ENCODE results near the gene EXPH5. TPM values are rescaled to one million over a fixed set of nuclear protein-coding genes. Genes with fewer than 3 reads are reported as not detected.
"Not testable (repeated sequence)": the region's sequence is repeated elsewhere in the genome, so short reads cannot be mapped to it uniquely, and the experiment has no call there.

The EXPH5 gene
- total RNA-seq, 1 experiment from 2014 or later, result 18.1 TPM

DNA sequence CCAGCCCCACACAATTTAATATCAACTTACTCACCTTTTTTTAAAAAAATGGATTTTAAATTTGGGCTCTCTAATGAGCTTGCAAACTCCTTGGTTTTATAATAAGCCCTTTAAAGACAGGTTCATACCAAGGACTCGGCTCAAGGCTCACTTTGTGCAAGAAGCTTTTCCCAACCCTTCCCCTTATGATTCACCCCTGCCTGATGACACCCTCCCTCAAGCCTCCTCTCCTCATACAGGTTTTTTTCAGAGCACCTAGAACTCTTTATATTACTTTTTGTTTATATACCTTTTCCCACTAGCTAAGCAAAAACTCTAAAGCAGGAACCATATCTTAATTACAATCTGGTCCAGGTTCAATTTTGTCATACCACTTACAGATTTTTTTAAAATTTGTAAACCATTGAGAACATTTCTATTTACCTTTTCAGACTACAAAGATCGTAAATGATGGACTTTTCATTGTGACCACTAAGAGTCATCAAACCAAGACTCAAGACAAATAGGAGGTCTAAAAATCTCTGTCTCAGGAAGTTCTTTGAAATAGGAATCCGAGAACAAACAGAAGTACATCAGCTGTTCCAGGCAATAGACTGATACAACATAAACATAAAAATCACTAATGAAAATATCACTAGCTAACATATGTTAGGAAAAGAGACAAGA, 13.1 kb upstream of the EXPH5 start:
- POLR2A ChIA-PET, result no interaction called here
- CTCF ChIA-PET, result no interaction called here

DNA sequence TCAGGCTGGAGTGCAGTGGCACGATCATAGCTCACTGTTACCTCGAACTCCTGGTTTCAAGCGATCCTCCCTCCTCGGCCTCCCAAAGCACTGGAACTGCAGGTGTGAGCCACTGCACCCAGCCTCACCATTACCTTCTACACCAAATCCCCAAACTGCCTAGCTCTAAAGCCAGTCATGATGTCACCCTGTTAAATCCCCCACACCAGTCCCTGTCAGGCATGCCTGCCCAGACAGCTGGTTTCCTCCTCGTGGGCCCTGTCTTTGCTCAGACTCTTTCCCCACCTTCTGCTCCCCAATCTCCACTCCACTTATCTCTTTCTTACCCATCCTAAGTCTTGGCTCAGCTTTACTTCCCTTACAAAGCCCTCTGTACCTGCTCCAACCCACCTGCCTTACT, 12.5 kb upstream of the EXPH5 start:
- Histone ChIP-seq H3K27me3 (replicated peaks; ENCODE audit: control insufficient read depth, insufficient read depth, low read length) (no peaks in the 10 kb centered on the region), H3K9me3 (no peaks in the 10 kb centered on the region), H3K36me3 (ENCODE audit: control insufficient read depth, insufficient read depth, low read length) (no peaks in the 10 kb centered on the region), H3K4me1 (peaks cover 15% of the 10 kb centered on the region; the same call in 1 of the 2 replicates), H3K4me3 (ENCODE audit: low read depth, low read length) (no peak overlapping the region)
- Mint-ChIP-seq H3K4me3 (ENCODE audit: unreplicated experiment) (no peak overlapping the region), H3K27me3 (ENCODE audit: insufficient read depth, unreplicated experiment) (no peaks in the 10 kb centered on the region), H3K9me3 (ENCODE audit: unreplicated experiment) (no peaks in the 10 kb centered on the region), H3K36me3 (ENCODE audit: insufficient read depth, unreplicated experiment) (no peaks in the 10 kb centered on the region), H3K4me1 (ENCODE audit: low read depth, unreplicated experiment) (peaks cover 25% of the 10 kb centered on the region), H3K27ac (ENCODE audit: unreplicated experiment) (peak overlapping the region; percentile 19)
- no peak for DNase-seq
- ChIA-PET POLR2A (no interaction called here), CTCF (no interaction called here)
- intact Hi-C loops (cut with micrococcal nuclease; ENCODE audit: unreplicated experiment), result no loop called here
- TF ChIP-seq, protein P1, sequence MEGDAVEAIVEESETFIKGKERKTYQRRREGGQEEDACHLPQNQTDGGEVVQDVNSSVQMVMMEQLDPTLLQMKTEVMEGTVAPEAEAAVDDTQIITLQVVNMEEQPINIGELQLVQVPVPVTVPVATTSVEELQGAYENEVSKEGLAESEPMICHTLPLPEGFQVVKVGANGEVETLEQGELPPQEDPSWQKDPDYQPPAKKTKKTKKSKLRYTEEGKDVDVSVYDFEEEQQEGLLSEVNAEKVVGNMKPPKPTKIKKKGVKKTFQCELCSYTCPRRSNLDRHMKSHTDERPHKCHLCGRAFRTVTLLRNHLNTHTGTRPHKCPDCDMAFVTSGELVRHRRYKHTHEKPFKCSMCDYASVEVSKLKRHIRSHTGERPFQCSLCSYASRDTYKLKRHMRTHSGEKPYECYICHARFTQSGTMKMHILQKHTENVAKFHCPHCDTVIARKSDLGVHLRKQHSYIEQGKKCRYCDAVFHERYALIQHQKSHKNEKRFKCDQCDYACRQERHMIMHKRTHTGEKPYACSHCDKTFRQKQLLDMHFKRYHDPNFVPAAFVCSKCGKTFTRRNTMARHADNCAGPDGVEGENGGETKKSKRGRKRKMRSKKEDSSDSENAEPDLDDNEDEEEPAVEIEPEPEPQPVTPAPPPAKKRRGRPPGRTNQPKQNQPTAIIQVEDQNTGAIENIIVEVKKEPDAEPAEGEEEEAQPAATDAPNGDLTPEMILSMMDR (IDR thresholded peaks at IDR 0.05; ENCODE audit: insufficient read depth in 1 of 2, low read depth in 1 of 2, low read length in 1 of 2, severe bottlenecking in 1 of 2, unreplicated experiment in 1 of 2), result no peak
- no TSS peak for BruUV-seq (replicated peaks)

More for the DNA sequence above, 13.1 kb upstream of the EXPH5 start:
- Mint-ChIP-seq H3K36me3 (ENCODE audit: insufficient read depth, unreplicated experiment) (no peaks in the 10 kb centered on the region), H3K4me1 (ENCODE audit: low read depth, unreplicated experiment) (peaks cover 25% of the 10 kb centered on the region), H3K9me3 (ENCODE audit: unreplicated experiment) (no peaks in the 10 kb centered on the region), H3K27ac (ENCODE audit: unreplicated experiment) (peak overlapping the region; percentile 19), H3K27me3 (ENCODE audit: insufficient read depth, unreplicated experiment) (no peaks in the 10 kb centered on the region), H3K4me3 (ENCODE audit: unreplicated experiment) (no peak overlapping the region)
- Histone ChIP-seq H3K36me3 (ENCODE audit: control insufficient read depth, insufficient read depth, low read length) (no peaks in the 10 kb centered on the region), H3K9me3 (no peaks in the 10 kb centered on the region), H3K4me1 (peaks cover 15% of the 10 kb centered on the region; the same call in 1 of the 2 replicates), H3K27me3 (replicated peaks; ENCODE audit: control insufficient read depth, insufficient read depth, low read length) (no peaks in the 10 kb centered on the region), H3K4me3 (ENCODE audit: low read depth, low read length) (no peak overlapping the region)
- TF ChIP-seq, protein P1 (IDR thresholded peaks at IDR 0.05; ENCODE audit: insufficient read depth in 1 of 2, low read depth in 1 of 2, low read length in 1 of 2, severe bottlenecking in 1 of 2, unreplicated experiment in 1 of 2), result no peak
- DNase-seq, result no peak
- intact Hi-C loops (cut with micrococcal nuclease; ENCODE audit: unreplicated experiment), result no loop called here
- BruUV-seq (replicated peaks), result no TSS peak

DNA sequence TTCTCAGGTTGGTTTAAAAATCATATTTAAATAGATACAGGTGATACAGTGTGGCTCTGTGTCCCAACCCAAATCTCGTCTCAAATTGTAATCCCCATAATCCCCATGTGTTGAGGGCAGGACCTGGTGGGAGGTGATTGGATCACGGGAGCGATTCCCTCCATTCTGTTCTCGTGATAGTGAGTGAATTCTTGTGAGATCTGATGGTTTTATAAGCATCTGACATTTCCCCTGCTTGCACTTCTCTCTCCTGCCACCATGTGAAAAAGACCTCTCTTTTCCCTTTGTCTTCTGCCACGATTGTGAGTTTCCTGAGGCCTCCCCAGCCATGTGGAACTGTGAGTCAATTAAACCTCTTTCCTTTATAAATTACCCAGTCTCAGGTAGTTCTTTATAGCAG, 9.2 kb upstream of the EXPH5 start:
- H3K4me3 Mint-ChIP-seq (ENCODE audit: unreplicated experiment); CTCF ChIA-PET; H3K27ac Mint-ChIP-seq (ENCODE audit: unreplicated experiment); BruUV-seq (replicated peaks); H3K36me3 Mint-ChIP-seq (ENCODE audit: insufficient read depth, unreplicated experiment); DNase-seq; H3K27me3 Mint-ChIP-seq (ENCODE audit: insufficient read depth, unreplicated experiment); H3K27me3 ChIP-seq (replicated peaks; ENCODE audit: control insufficient read depth, insufficient read depth, low read length); intact Hi-C loops (cut with micrococcal nuclease; ENCODE audit: unreplicated experiment); H3K4me3 ChIP-seq (ENCODE audit: low read depth, low read length); POLR2A ChIA-PET; H3K36me3 ChIP-seq (ENCODE audit: control insufficient read depth, insufficient read depth, low read length); H3K9me3 Mint-ChIP-seq (ENCODE audit: unreplicated experiment); H3K4me1 ChIP-seq; H3K9me3 ChIP-seq: not testable (repeated sequence)
- peaks cover 26% of the 10 kb centered on the region for H3K4me1 Mint-ChIP-seq (ENCODE audit: low read depth, unreplicated experiment)
- TF ChIP-seq, protein P1 (IDR thresholded peaks at IDR 0.05; ENCODE audit: insufficient read depth in 1 of 2, low read depth in 1 of 2, low read length in 1 of 2, severe bottlenecking in 1 of 2, unreplicated experiment in 1 of 2), result peak; percentile 21 to 49

All from Caco-2 (cell line).